ENCODE data around the gene FCAMR.

- TF ChIP-seq CTCF (IDR thresholded peaks at IDR 0.05; ENCODE audit: low read depth, low read length, missing input control), result no peak
- TF ChIP-seq RAD21 (IDR thresholded peaks at IDR 0.05), result no peak
- TF ChIP-seq YY1 (IDR thresholded peaks at IDR 0.05), result no peak
- TF ChIP-seq GABPA (IDR thresholded peaks at IDR 0.05 in 1 of 2, conservative IDR thresholded peaks at IDR 0.05 in 1 of 2), result no peak
- TF ChIP-seq, protein P1, sequence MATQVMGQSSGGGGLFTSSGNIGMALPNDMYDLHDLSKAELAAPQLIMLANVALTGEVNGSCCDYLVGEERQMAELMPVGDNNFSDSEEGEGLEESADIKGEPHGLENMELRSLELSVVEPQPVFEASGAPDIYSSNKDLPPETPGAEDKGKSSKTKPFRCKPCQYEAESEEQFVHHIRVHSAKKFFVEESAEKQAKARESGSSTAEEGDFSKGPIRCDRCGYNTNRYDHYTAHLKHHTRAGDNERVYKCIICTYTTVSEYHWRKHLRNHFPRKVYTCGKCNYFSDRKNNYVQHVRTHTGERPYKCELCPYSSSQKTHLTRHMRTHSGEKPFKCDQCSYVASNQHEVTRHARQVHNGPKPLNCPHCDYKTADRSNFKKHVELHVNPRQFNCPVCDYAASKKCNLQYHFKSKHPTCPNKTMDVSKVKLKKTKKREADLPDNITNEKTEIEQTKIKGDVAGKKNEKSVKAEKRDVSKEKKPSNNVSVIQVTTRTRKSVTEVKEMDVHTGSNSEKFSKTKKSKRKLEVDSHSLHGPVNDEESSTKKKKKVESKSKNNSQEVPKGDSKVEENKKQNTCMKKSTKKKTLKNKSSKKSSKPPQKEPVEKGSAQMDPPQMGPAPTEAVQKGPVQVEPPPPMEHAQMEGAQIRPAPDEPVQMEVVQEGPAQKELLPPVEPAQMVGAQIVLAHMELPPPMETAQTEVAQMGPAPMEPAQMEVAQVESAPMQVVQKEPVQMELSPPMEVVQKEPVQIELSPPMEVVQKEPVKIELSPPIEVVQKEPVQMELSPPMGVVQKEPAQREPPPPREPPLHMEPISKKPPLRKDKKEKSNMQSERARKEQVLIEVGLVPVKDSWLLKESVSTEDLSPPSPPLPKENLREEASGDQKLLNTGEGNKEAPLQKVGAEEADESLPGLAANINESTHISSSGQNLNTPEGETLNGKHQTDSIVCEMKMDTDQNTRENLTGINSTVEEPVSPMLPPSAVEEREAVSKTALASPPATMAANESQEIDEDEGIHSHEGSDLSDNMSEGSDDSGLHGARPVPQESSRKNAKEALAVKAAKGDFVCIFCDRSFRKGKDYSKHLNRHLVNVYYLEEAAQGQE (IDR thresholded peaks at IDR 0.05), result no peak
- TF ChIP-seq ZBTB33 (IDR thresholded peaks at IDR 0.05), result no peak
- no peak for TF ChIP-seq TAF1 (conservative IDR thresholded peaks at IDR 0.05)
- no peak for TF ChIP-seq EGR1 (IDR thresholded peaks at IDR 0.05; ENCODE audit: low read depth in 2 of 2)
- TF ChIP-seq ATF3 (IDR thresholded peaks at IDR 0.05), result no peak
- no peak for TF ChIP-seq HNF4A (conservative IDR thresholded peaks at IDR 0.05)
Measured at GRCh38 chr1:206965781-206966180, 4.5 kb downstream of the FCAMR start.
